Rectal smooth muscle tissue (tissue), 1 donor: ENCODE data around the gene ARID1A.
"Not testable (repeated sequence)": the region's sequence is repeated elsewhere in the genome, so short reads cannot be mapped to it uniquely, and the experiment has no call there.

Experiments
- H3K27ac ChIP-seq: one replicate; pipeline ENCODE4 v1.7.0; 2013; ENCODE audit warnings: low read depth, low read length, inconsistent platforms
- H3K27me3 ChIP-seq: one replicate; pipeline ENCODE4 v1.7.0; 2013; ENCODE audit warnings: low read length; ENCODE audit not compliant: control insufficient read depth, insufficient read depth
- H3K36me3 ChIP-seq: one replicate; pipeline ENCODE4 v1.7.0; 2013; ENCODE audit warnings: low read length; ENCODE audit not compliant: control insufficient read depth, insufficient read depth
- H3K4me1 ChIP-seq: one replicate; pipeline ENCODE4 v1.7.0; 2013; ENCODE audit warnings: low read length; ENCODE audit not compliant: control insufficient read depth, insufficient read depth
- H3K4me3 ChIP-seq: one replicate; pipeline ENCODE4 v1.7.0; 2013; ENCODE audit warnings: low read length
- H3K9ac ChIP-seq: one replicate; pipeline ENCODE4 v1.7.0; 2013; ENCODE audit warnings: low read length

ARID1A gene

GRCh38 chr1:26702680-26703038 lies 6.8 kb downstream of the ARID1A start:
- Histone ChIP-seq H3K9ac (no peak overlapping the region), H3K27me3 (no peaks in the 10 kb centered on the region), H3K4me3 (no peak overlapping the region), H3K27ac (no peak overlapping the region), H3K4me1 (peaks cover 58% of the 10 kb centered on the region), H3K36me3 (no peaks in the 10 kb centered on the region)

- Histone ChIP-seq H3K27me3 (no peaks in the 10 kb centered on the region), H3K36me3 (no peaks in the 10 kb centered on the region), H3K4me3 (no peak overlapping the region), H3K9ac (no peak overlapping the region), H3K4me1 (peaks cover 55% of the 10 kb centered on the region), H3K27ac (no peak overlapping the region)
Observed at GRCh38 chr1:26703478-26703877, 7.7 kb downstream of the ARID1A start.

DNA sequence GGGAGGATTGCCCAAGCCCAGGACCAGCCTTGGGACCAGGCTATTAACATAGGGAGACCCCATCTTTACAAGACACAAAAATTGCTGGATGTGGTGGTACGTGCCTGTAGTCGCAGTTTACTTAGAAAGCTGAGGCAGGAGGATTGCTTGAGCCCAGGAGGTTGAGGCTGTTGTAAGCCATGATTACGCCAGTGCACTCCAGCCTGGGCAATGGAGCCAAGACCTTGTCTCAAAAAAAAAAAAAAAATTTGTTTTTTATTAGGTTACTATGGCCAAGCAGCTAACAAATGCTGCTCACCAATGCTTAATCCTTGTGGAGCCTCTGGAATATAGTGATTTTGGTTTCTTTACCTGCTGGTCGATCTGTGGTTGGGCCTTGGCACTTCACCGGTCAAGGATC lies 8.8 kb downstream of the ARID1A start:
- Histone ChIP-seq H3K36me3 (no peaks in the 10 kb centered on the region), H3K27ac (no peak overlapping the region), H3K4me1 (peaks cover 46% of the 10 kb centered on the region)

GRCh38 chr1:26705227-26705626 lies 9.4 kb downstream of the ARID1A start:
- not testable (repeated sequence) for H3K27me3 ChIP-seq, H3K9ac ChIP-seq, H3K4me3 ChIP-seq, H3K36me3 ChIP-seq, H3K27ac ChIP-seq
- peaks cover 40% of the 10 kb centered on the region for H3K4me1 ChIP-seq

More for the DNA sequence above, 8.8 kb downstream of the ARID1A start:
- no peak overlapping the region for H3K4me3 ChIP-seq
- H3K27me3 ChIP-seq = no peaks in the 10 kb centered on the region
- no peak overlapping the region for H3K9ac ChIP-seq

DNA sequence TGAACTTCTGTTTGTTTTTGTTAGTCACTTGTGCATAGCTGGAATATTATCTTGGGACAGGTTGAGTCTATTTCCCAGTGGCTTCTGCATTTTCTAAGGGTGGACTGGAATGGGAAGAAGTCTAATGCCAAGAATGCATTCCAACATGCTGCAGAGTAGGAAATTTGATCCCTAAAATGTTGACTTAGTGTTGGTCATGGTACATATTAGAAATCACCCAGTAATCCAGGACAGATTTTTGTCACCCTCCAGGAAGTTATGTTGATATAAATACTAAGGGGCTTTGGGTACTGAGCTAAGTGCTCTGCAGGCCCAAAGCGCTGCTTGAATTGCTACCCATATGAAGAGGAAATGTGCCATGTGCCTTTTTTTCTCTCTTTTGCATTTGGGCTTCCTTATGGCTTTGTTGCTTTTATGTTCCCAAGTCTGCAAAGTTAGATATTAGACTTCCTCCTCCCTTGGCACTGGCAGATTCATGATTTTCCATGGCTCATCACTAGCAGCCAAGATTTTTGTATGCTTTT lies 10.0 kb downstream of the ARID1A start:
- Histone ChIP-seq H3K4me3 (peak overlapping the region; percentile 42), H3K27me3 (no peaks in the 10 kb centered on the region), H3K27ac (peak overlapping the region; percentile 32), H3K36me3 (no peaks in the 10 kb centered on the region), H3K4me1 (peaks cover 34% of the 10 kb centered on the region), H3K9ac (no peak overlapping the region)

GRCh38 chr1:26706315-26706714 lies 10.5 kb downstream of the ARID1A start:
- Histone ChIP-seq H3K27ac (peak overlapping the region; percentile 32), H3K36me3 (no peaks in the 10 kb centered on the region), H3K9ac (no peak overlapping the region), H3K4me3 (peak overlapping the region; percentile 42), H3K27me3 (no peaks in the 10 kb centered on the region), H3K4me1 (peaks cover 30% of the 10 kb centered on the region)

- Histone ChIP-seq H3K4me1 (peaks cover 12% of the 10 kb centered on the region), H3K4me3 (no peak overlapping the region), H3K36me3 (no peaks in the 10 kb centered on the region), H3K9ac (no peak overlapping the region), H3K27ac (no peak overlapping the region), H3K27me3 (no peaks in the 10 kb centered on the region)
Observed at GRCh38 chr1:26710811-26711210, 15.0 kb downstream of the ARID1A start.

DNA sequence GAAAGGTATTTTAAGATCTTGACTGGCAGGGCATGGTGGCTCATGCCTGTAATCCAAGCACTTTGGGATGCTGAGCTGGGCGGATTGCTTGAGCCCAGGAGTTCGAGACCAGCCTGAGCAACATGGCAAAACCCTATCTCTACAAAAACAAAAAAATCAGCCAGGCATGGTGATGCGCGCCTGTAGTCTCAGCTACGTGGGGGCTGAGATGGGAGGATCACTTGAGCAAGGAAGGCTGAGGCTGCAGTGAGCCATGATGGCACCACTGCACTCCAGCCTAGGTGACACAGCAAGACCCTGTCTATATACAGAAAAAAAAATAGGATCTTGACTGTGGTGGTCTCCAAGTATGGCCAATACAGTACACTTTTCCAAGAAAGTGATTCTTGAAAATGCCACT lies 16.0 kb downstream of the ARID1A start:
- no peak overlapping the region for H3K4me3 ChIP-seq
- H3K27ac ChIP-seq = no peak overlapping the region
- H3K27me3 ChIP-seq = no peaks in the 10 kb centered on the region
- H3K4me1 ChIP-seq = peaks cover 2% of the 10 kb centered on the region
- H3K9ac ChIP-seq = no peak overlapping the region
- no peaks in the 10 kb centered on the region for H3K36me3 ChIP-seq

DNA sequence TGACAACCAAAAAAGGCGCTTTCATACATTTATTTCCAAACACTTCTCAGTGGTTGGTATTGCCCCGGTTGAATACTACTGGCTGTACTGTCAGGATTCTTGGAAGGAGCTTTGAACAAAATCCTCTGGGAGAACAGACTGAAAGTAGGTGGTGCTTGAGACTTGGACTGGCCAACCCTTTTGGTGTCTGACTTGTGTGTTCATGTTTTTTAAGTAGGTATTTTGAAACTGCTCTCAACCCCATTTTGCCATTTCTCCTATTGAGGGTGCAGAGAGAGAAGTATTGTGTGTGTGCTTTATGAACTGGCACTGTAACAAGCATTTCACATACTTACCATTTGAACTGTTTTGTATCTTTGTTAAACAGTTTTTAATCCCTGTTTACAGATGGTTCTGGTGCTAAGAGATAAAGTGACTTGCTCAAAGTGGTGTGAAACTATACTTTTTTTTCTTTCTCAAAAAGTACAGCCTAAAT lies 21.2 kb downstream of the ARID1A start:
- H3K4me3 ChIP-seq = no peak overlapping the region
- no peak overlapping the region for H3K9ac ChIP-seq
- H3K27me3 ChIP-seq = no peaks in the 10 kb centered on the region
- no peak overlapping the region for H3K27ac ChIP-seq
- H3K36me3 ChIP-seq = no peaks in the 10 kb centered on the region
- H3K4me1 ChIP-seq = peaks cover 9% of the 10 kb centered on the region

GRCh38 chr1:26719205-26719604 lies 23.4 kb downstream of the ARID1A start:
- no peaks in the 10 kb centered on the region for H3K27me3 ChIP-seq
- H3K9ac ChIP-seq = no peak overlapping the region
- peaks cover 20% of the 10 kb centered on the region for H3K4me1 ChIP-seq
- no peaks in the 10 kb centered on the region for H3K36me3 ChIP-seq
- no peak overlapping the region for H3K4me3 ChIP-seq
- no peak overlapping the region for H3K27ac ChIP-seq

- Histone ChIP-seq H3K4me1 (peaks cover 29% of the 10 kb centered on the region), H3K27me3 (no peaks in the 10 kb centered on the region), H3K4me3 (no peak overlapping the region), H3K27ac (no peak overlapping the region), H3K9ac (no peak overlapping the region), H3K36me3 (no peaks in the 10 kb centered on the region)
Observed at GRCh38 chr1:26721669-26722355, 26.0 kb downstream of the ARID1A start.

GRCh38 chr1:26723013-26723991 lies 27.5 kb downstream of the ARID1A start:
- H3K36me3 ChIP-seq = no peaks in the 10 kb centered on the region
- H3K27ac ChIP-seq = peak overlapping the region; percentile 53
- no peak overlapping the region for H3K9ac ChIP-seq
- H3K27me3 ChIP-seq = no peaks in the 10 kb centered on the region
- H3K4me3 ChIP-seq = peak overlapping the region; percentile 55
- peaks cover 29% of the 10 kb centered on the region for H3K4me1 ChIP-seq
